Thyroid gland (tissue), 4 donors: ENCODE measurements around the gene SLC36A2.

Experiments used
- CTCF ChIP-seq, 6 experiments: fragments of 200-600 bp in 3 of 6; fragments of 450-650 bp in 3 of 6; sonication (generic) in 3 of 6; IDR thresholded peaks; one replicate each; pipeline ENCODE4 v1.5.1; 2016 to 2019; ENCODE audit warnings: antibody characterized with exemption in 6 of 6, mild to moderate bottlenecking in 2 of 6, inconsistent platforms in 1 of 6, moderate library complexity in 1 of 6
- POLR2A ChIP-seq, 2 donors: fragments of 450-650 bp; IDR thresholded peaks; one replicate each; pipeline ENCODE4 v1.6.1; 2017; ENCODE audit warnings: antibody characterized with exemption in 2 of 2, mild to moderate bottlenecking in 2 of 2, moderate library complexity in 1 of 2

DNA sequence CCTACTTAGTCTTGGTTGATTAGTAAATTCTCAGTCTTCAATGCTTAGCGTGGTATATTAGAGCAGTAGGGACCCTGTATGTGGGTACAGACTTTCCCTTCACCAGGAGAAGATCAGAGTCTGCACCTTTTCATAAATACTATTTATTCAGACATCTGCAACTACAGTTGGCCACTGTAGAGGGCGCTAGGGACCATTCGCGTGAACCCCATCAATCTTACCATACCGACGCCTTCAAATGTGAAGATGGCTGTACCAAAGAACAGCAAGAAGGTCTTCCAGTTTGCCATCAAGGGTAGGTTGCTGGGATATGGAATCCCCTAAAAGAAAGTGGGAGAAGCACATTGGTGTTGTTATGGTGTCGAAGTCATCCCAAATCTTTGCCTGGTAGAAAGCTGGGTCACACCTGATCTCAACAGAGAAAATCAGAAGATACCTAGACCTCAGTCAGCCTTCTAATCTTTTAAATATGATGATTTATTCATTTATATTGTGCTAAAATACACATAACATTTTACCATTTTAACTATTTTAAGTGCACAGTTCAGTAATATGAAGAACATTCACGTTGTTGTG lies 62.9 kb downstream of the SLC36A2 start:
- no peak for TF ChIP-seq CTCF (IDR thresholded peaks at IDR 0.05)
- no peak for TF ChIP-seq POLR2A (IDR thresholded peaks at IDR 0.05)
